Activated CD4-positive, alpha-beta T cell treated with anti-CD3 and anti-CD28 coated beads, Interleukin-2, amount 50 U/mL, for 48 hours (primary cell): ENCODE results near the gene DFFA.
A peak's percentile ranks its signal among the peaks of the same experiment; 100 is the strongest.
"Not testable (repeated sequence)": the region's sequence is repeated elsewhere in the genome, so short reads cannot be mapped to it uniquely, and the experiment has no call there.

Experiments
- DNase-seq, 2 experiments: peaks; one replicate each; pipeline ENCODE4 v3.0.0-alpha.2; 2020

Gene DFFA

GRCh38 chr1:10504249-10504648 is 31.9 kb upstream of the DFFA start:
- DNase-seq, result no peak

DNA sequence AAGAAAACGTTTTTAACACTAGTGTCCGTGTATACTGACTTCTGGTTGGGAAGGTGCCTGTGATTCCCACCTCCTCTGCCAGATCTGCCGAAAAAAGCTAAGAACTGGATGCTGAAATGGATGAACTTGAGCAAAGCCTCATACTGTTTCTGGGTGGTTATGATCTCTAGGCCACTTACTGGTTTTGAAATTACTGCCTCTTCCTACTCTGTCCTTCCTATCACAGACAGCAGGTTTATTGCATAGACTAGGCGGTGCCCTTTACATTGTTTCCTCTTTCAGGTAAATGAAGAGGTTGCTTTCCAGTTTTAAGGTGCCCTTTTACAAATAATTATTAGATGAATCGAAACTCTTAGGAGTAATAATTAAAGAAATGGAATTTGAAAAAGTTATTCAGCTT is 29.9 kb upstream of the DFFA start:
- DNase-seq, result no peak

GRCh38 chr1:10498231-10498630 is 25.9 kb upstream of the DFFA start:
- no peak for DNase-seq

GRCh38 chr1:10497109-10497508 is 24.8 kb upstream of the DFFA start:
- DNase-seq, result no peak

DNA sequence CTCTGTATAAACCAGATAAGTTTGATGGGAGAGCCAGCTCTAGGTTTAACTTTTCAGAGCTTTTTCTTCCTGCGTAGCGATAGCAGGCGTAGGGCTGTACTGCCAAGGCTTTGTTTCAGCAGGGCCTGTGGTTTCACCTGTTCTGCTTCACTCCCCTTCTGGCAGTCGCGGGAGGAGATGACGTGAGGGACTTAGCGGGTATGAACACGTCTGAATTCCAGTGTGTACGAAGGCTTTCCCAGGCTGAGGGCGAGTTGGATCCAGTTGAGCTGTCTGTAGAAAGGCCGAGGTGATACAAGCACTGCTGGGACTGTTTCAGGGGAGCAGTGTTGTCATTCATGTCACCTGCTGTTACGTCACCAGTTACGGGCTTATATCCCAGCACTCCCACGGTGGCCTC is 23.6 kb upstream of the DFFA start:
- DNase-seq, result no peak

DNA sequence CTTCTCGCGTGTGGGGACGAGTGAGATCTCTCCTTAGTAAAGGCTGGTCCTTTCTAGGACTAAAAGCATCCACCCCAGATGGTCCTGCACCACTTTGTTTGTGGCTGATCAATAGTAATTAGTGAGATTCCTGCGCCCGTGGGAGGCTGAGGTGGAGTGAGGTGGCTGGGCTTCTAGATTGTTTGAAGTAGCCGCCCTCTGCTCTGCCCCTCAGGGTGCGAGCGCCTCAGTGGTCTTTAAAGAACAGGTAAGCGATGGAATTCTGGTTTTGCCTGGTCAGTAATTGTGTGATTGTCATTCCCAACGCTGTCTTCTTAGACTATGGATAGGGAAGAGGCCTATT is 23.1 kb upstream of the DFFA start:
- no peak for DNase-seq

- peak; percentile 89 to 91 for DNase-seq
Observed at GRCh38 chr1:10494754-10495474, 22.6 kb upstream of the DFFA start.

DNA sequence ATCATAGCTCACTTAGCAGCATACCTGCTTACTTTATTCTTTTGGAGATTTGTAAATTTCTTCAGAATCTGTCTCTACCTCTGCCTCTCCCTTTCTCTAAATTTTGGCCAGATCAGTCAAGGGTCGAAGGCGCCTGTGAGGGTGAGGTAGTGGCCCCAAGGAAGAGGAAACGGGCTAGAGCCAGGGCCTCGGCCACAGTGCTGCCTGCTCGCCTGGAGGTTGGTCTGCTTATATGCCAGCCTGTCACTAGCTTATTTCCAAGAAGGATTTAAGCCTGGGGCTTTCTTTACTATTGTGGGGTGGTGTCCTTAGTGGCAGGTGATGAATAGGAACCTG is 22.1 kb upstream of the DFFA start:
- no peak for DNase-seq

DNA sequence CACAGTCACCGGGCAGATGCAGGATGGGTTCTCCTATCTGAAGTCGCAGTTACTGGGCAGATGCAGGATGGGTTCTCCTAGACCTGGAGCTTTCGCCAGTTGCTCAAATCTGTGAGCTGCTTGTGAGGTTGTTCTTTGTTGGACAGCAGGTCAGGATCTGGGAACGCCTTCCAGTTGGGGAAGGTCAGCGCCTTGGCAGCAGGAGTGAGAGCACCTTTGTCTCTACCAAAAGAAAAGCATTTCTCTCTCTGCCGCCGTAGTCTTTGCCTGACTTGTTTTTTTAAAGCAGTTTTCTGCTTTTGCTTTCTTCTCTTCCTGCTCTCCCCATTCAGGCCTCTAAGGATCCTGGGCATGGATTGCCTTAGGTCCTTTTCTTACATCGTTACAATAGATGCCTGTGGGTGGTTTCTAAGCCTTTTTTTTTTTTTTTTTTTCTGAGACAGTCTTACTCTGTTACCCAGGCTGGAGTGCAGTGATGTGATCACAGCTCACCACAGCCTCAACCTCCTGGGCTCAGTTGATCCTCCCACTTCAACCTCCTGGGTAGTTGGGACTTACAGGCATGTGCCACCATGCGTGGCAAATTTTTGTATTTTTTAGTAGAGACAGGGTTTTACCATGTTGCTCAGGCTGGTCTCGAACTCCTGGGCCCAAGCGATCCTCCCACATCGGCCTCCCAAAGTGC is 18.1 kb upstream of the DFFA start:
- no peak for DNase-seq

GRCh38 chr1:10489291-10490055 is 17.1 kb upstream of the DFFA start:
- DNase-seq, result no peak

GRCh38 chr1:10484521-10484920 is 12.2 kb upstream of the DFFA start:
- no peak for DNase-seq

- DNase-seq, result no peak
Observed at GRCh38 chr1:10480614-10481013, 8.3 kb upstream of the DFFA start.

DNA sequence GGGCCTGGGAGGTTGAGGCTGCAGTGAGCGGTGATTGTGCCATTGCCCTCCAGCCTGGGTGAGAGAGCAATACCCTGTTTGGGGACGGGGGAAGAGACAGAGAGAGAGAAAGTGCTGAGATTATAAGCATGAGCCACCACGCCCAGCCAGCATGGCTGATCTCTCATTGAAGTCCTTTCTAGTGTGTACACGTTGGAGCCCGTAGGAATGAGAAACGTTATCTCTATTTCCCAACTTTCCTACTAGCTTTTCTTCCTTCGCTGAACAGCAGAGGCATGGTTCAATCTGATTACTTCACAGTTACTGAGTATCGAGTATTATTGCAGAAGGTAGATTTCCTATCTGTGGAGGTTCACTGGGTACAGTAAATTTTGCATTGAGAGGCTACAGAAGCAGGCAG is 7.0 kb upstream of the DFFA start:
- no peak for DNase-seq

- no peak for DNase-seq
Observed at GRCh38 chr1:10475510-10475909, 3.2 kb upstream of the DFFA start.

- DNase-seq, result peak; percentile 85 to 92
Observed at GRCh38 chr1:10474613-10475507, 2.5 kb upstream of the DFFA start, which contains the start of gene PEX14. TSS of gene PEX14 (plus strand) at chr1:10474950. CDS start at chr1:10474967, 17 bp downstream.

DNA sequence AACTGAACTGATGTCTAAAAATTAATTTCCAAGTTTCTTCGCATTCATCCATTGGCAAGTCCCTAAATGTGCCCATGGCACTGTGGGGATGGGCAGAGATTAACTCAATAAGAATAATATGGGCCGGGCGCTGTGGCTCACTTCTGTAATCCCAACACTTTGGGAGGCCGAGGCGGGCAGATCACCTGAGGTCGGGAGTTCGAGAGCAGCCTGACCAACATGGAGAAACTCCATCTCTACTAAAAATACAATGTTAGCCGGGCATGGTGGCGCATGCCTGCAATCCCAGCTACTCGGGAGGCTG is 1.9 kb upstream of the DFFA start:
- not testable (repeated sequence) for DNase-seq

GRCh38 chr1:10473145-10473765 is 926 bp upstream of the DFFA start:
- no peak for DNase-seq

GRCh38 chr1:10471411-10472219 is 714 bp downstream of the DFFA start:
- DNase-seq, result no peak

DNA sequence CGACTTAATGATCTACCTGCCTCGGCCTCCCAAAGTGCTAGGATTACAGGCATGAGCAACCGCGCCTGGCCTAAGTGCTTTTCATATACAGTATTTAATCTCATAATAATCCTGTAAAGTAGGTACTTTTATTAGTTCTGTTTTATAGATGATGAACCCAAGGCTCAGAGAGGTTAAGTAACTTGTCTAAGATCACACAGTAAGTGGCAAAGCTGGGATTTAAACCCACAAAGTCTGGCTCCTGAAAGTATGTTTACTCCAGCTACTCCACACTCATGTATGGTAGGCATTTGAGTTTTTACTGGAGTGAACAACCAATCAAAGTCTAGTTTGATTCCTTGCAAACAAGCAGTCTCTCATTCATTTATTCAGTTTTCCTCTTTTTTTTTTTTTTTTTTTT is 2.3 kb downstream of the DFFA start:
- no peak for DNase-seq

DNA sequence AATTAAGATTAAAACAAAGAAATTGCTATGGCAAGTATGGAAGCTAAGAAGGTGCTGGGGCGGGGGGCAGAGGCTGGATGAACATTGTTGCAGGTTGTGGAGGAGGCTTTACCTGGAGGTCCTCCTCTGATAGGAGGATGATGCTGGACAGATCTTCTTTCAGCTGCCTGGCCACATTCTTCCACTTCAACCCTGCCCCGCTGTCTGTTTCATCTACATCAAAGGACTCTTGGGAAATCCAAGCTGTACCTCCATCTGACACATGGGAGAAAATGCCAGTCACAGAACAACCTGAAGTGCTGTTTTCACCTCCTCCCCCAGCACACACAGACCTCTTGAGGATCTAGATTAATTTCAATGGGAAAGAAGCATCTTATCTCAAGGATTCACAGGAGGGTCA is 5.3 kb downstream of the DFFA start:
- DNase-seq, result no peak

GRCh38 chr1:10459184-10459583 is 13.1 kb downstream of the DFFA start:
- no peak for DNase-seq

- no peak for DNase-seq
Observed at GRCh38 chr1:10457875-10458274, 14.5 kb downstream of the DFFA start.
